Brain pericyte (primary cell): ENCODE measurements around the gene PTPRS.

Source experiments
- DNase-seq: peaks from one replicate; pipeline ENCODE4 v3.0.0-alpha.2; 2012; ENCODE audit warnings: low read depth, low spot score

Gene PTPRS

DNA sequence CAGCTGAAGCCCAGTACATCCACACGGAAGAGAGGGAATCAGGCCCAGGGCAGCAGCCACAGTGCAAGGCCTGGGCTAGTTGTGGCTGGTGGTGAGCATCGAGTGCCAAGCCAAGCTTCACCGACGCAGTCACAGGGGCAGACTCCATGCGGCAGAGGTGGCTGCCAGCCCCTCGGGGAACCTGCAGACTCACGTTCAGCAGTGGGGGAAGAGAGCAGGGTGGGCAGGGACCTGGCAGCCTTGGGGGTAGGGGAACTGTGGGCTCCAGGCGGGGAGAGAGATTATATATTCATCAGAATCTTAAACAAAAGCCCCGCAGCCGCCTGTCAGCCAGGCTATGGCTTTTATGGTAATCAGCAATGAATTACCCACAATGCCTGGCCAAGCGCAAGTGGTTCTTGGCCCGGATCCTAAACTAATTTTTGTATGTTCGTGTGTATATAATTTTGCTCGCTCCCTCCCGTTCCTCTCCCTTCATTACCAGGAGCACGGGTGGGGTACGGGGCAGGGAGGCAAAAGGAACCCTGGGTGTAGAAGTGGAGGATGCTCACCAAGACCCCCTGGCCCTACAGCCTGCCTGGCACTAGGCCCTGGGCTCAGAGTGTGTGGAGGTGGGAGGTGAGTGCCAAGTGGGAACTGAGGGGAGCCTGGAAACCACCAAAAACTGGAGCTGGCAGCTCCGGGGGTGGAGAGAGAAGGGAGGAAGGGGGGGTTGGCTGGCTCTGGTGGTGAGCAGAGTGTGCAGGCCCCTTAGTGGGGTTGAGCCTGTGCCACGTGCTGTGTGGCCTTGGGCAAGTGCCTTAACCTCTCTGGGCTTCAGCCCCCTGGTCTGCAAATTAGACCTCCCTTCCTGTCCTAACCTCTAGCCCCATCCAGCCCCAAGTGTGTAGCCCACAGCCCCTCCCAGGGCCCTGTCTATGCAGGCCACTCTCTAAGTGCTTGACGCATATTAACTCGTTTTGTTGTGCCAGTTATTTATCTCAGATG, 31.9 kb downstream of the PTPRS start:
- peak; percentile 75 for DNase-seq

DNA sequence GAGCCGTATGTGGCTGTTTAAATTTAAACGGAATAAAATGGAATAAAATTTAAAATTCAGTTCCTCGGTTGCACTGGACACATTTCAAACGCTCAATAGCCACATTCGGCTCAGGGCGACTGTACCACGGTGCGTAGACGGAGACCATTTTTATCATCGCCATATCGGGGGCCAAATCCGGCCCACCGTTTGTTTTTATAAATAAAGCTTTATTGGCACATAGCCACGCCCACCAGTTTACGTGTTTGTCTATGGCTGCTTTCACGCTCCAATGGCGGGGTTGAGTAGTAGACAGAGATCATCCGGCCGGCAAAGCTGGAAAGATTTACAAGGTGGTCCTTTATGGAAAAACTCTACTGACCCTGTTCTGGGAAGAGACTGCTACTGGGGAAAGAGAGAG, 33.0 kb downstream of the PTPRS start:
- no peak for DNase-seq

- DNase-seq, result no peak
These were observed 35.4 kb downstream of the PTPRS start for GRCh38 chr19:5305163-5305562.

- no peak for DNase-seq
These were observed 36.1 kb downstream of the PTPRS start for GRCh38 chr19:5304486-5304885.

DNA sequence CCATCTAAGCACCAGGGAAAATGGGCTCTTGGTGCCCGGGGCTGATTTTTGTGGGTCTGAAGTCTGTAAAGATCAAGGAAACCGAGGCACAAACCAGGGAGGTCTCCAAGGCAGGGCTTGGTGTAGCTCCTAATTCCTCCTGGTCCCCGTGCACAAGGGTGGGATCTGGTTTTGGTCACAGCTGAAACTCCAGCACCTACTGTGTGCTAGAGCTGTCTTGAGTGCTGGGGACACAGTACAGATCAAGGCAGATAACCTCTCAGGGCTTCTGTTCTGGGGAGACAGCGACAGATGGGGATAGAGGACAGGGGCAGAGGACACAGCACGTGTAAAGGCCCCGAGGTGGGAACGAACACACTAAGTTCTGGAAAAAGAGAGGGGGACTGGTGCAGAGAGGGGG, 37.4 kb downstream of the PTPRS start:
- no peak for DNase-seq

DNA sequence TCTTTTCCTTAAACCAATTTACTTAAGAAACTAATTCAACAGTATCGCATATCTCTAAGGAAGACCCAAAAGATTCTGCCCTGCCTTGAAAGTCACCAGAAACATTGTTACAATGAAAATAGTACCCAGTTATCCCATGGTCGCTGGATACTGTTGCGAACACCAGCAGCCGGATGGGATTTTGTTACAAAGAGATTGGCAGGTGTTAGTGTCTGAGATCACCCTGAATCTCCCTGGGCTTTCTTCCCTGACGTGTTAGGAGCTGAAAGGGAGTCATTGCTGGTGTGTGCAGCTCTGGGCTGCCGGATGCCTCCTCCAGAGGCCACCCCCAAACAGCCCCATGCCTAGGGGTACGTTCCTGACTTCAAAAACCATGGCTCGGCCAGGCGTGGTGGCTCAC, 38.2 kb downstream of the PTPRS start:
- DNase-seq, result no peak

DNA sequence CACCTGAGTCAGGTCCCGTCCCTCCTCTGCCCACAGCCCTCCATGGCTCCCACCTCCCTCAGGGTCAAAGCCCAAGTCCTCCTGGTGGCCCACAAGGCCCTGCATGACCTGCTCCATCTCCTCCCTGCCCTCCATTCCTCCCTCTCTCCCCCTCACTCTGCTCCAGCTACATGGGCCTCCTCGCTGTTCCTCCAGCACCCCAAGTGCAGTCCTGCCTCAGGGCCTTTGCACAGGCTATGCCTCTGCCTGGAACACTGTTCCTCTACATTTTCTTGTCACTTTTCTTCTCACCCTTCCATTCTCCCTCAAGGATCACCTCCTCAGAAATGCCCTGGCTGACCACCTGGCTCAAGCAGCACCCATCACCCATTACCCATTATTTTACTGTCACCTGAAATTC, 41.5 kb downstream of the PTPRS start:
- DNase-seq, result no peak

- DNase-seq, result no peak
These were observed 42.1 kb downstream of the PTPRS start for GRCh38 chr19:5298471-5298901.

GRCh38 chr19:5297272-5297669, 43.3 kb downstream of the PTPRS start:
- no peak for DNase-seq

- no peak for DNase-seq
These were observed 43.9 kb downstream of the PTPRS start for GRCh38 chr19:5296457-5297271.

- no peak for DNase-seq
These were observed 44.6 kb downstream of the PTPRS start for GRCh38 chr19:5296021-5296420.

DNA sequence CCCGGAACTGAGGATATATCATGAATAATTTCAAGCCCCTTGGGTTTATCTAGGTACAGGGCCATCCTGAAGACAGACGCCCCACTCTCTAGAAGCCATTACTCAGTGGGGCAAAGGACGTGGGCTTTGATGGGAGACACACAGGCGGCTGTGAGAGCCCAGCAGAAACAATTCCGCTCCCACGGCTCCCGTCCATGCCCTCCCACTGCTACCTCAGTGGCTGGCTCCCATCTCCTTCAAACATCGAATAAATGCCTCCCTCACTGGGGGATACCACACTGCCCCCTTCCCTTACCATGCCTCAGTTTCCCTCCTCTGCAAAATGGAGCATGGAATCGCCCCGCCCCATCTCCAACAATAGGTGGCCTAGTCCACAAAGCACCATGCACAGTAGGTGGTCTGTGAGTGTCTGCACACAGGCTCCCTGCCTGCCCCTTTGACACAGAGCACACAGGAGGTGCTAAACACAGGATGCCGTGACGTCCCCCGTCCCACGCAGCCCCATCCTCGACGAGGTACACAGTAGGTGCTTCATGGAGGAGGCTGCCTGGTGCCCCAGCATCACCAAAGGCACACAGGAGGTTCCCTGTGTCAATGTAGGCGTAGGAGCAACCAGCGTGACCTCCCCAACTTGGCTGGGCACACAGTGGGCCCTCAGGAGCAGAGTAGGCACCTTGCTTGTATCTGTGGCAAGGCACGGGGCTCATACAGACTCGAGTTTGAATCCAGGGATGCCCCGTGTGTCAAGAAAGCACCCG, 46.0 kb downstream of the PTPRS start:
- DNase-seq, result no peak

GRCh38 chr19:5293612-5294378, 46.8 kb downstream of the PTPRS start:
- peak; percentile 24 for DNase-seq

DNA sequence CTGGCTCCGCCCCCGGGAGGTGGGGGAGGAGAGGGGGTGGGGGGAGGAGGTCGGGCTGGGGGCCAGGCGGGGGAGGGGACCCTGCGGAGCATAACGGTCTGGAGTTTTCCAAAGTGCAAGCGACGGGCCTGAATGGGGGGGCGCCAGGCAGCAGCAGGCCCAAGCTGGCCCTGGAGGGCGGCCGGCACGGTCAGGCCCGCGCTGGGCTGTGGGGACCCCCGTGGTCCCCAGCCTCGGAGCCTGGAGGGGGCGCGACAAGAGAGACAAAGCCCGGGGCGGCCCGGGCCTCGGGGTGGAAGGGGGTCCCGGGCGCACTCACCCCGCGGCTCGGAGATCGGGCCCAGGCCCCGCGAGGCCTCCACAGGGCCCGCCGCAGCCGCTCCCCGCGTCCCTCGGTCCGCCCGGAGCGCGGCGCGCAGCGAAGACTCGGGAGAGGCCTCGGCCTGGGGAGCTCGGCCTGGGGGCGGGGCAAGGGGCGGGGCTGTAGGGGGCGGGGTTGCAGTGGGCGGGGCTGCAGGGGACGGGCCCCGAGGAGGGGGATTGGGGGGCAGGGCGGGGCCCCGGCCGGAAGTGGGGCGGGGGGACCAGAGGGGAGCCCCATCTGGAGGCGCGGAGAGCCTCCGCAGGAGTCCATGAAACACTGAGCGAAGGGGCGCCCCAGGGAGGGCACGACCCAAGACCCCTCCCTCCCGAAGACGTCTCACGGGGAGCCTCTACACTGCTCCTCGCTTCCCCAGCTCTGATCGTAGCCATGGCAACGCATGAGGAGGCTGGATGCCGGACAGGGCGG, 47.6 kb downstream of the PTPRS start:
- DNase-seq, result no peak

DNA sequence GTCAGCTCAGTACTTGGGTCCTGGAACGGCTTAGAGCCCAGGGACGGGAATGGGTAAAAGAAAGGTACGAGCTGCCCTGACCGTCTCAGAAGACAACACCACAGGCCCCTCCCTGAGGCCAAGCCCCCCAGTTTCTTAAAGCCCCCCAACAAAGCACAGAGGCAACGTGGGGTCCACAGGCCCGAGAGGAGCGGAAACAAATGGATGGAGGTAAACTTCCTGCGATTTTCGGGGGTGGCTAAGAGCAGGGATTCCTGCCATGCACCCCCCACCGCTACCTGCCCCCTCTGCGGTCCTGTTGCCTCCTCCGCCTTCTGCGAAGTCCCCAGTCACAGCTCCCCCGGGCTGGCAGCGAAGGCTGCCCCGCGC, 48.2 kb downstream of the PTPRS start:
- no peak for DNase-seq

GRCh38 chr19:5291588-5292193, 48.9 kb downstream of the PTPRS start:
- DNase-seq, result no peak
